ENCODE results near the gene KDM4F.

KDM4F gene

DNA sequence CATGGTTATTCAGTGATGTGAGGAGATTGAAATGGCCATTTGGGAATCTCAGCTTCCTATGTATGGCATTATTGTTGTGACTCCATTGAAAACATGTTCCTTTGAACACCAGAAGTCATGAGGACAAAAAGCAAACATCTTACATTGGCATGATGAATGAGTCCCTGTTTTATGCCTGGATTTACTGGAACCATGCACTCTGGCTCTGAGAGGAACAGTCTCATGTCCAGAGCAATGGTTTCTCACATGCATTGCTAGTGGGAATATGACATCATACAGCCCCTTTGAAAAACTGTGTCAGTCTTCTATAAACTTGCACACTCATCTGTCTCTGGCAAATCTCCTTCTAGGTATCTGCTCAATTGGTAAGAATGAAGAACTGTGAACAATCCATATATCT lies 3.4 kb upstream of the KDM4F start:
- Mint-ChIP-seq H3K27me3 (peaks cover 34% of the 10 kb centered on the region), H3K4me1 (ENCODE audit: low read depth) (no peaks in the 10 kb centered on the region), H3K4me3 (no peak overlapping the region), H3K36me3 (peaks cover 2% of the 10 kb centered on the region), H3K27ac (no peak overlapping the region), H3K9me3 (ENCODE audit: low read depth) (no peaks in the 10 kb centered on the region)

- no peak overlapping the region for H3K27ac Mint-ChIP-seq
- H3K4me1 Mint-ChIP-seq (ENCODE audit: low read depth), result no peaks in the 10 kb centered on the region
- peaks cover 30% of the 10 kb centered on the region for H3K27me3 Mint-ChIP-seq
- H3K9me3 Mint-ChIP-seq (ENCODE audit: low read depth), result no peaks in the 10 kb centered on the region
- no peak overlapping the region for H3K4me3 Mint-ChIP-seq
- H3K36me3 Mint-ChIP-seq, result no peaks in the 10 kb centered on the region
Observed at GRCh38 chr11:95050595-95051202, 1.5 kb downstream of the KDM4F start.

- Mint-ChIP-seq H3K9me3 (ENCODE audit: low read depth) (no peaks in the 10 kb centered on the region), H3K36me3 (no peaks in the 10 kb centered on the region), H3K27ac (no peak overlapping the region), H3K4me1 (ENCODE audit: low read depth) (no peaks in the 10 kb centered on the region), H3K4me3 (no peak overlapping the region), H3K27me3 (peaks cover 23% of the 10 kb centered on the region)
Observed at GRCh38 chr11:95054356-95054755, 5.1 kb downstream of the KDM4F start.

DNA sequence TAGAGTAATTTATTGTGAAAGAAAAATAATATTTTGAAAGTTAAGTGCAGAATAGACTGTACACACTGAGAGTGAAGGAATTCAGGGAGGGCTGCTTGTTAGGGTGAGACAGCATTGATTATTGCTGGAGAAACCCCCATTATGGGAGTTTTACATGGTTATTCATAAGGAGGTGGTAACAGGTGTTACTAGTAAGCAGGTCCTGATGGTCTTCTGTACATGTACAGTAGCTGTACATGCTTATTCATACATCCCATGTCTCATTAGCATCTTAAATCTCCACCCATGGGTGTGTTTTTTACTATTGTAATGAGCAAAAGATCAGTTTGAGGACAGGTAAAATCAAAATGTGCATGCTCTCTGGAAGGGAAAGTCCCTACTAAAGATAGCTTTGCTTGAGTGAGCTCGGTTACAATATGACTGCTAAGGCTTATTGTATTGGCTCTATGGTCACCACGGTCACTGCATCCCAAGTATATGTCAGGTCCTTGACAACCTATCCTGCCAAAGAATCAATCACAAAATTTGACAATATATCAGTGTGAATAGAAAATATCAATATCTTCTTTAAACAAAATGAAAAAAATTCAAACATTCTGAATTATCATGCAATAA lies 6.2 kb downstream of the KDM4F start:
- Mint-ChIP-seq H3K27ac (no peak overlapping the region), H3K4me1 (ENCODE audit: low read depth) (no peaks in the 10 kb centered on the region), H3K9me3 (ENCODE audit: low read depth) (no peaks in the 10 kb centered on the region), H3K36me3 (no peaks in the 10 kb centered on the region), H3K4me3 (no peak overlapping the region), H3K27me3 (peaks cover 24% of the 10 kb centered on the region)

DNA sequence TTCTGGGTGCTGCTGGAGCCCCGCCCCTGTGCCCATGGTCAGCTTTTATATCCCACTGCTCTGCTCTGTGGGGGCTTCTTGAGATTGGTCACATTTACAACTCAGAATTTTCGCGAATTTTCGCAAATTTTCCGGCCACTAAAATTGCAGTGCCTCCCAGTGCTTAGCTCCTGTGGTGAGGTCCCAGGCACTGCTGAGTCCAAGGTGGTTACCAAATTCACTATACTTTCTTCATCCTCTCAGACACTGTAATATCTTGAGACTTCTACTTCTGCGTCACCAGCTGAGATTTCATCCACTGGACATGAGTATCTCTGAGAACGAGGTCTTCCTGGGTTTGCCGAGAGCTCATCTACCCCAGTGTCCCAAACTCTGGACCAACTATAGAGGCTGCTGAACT lies 8.7 kb downstream of the KDM4F start:
- Mint-ChIP-seq H3K4me1 (ENCODE audit: low read depth) (no peaks in the 10 kb centered on the region), H3K4me3 (no peak overlapping the region), H3K27me3 (peaks cover 17% of the 10 kb centered on the region), H3K27ac (no peak overlapping the region), H3K9me3 (ENCODE audit: low read depth) (no peaks in the 10 kb centered on the region), H3K36me3 (no peaks in the 10 kb centered on the region)

DNA sequence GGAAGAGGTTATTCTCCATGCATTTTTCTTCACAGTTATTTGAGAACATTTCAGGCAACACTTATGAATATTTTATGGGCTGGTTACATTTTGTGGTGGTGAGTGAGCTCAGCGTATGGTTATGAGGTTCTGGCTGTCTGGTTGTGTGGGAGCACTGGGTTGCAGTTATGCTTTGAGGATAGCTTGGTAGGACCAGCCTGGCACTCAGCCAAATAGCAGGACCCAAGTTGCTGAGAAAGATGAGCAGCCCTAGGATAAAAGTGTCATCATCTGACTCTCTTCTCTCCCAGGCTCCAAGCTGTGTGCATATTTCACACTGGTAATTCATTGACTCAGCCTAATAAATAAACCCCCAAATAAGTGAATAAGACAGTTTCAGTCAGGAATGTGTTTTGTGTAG lies 9.4 kb downstream of the KDM4F start:
- no peaks in the 10 kb centered on the region for H3K9me3 Mint-ChIP-seq (ENCODE audit: low read depth)
- peaks cover 12% of the 10 kb centered on the region for H3K27me3 Mint-ChIP-seq
- no peak overlapping the region for H3K27ac Mint-ChIP-seq
- no peak overlapping the region for H3K4me3 Mint-ChIP-seq
- H3K36me3 Mint-ChIP-seq, result no peaks in the 10 kb centered on the region
- no peaks in the 10 kb centered on the region for H3K4me1 Mint-ChIP-seq (ENCODE audit: low read depth)

GRCh38 chr11:95059046-95059445 lies 9.8 kb downstream of the KDM4F start:
- H3K4me3 Mint-ChIP-seq, result no peak overlapping the region
- H3K36me3 Mint-ChIP-seq, result no peaks in the 10 kb centered on the region
- H3K9me3 Mint-ChIP-seq (ENCODE audit: low read depth), result no peaks in the 10 kb centered on the region
- H3K27ac Mint-ChIP-seq, result no peak overlapping the region
- no peaks in the 10 kb centered on the region for H3K4me1 Mint-ChIP-seq (ENCODE audit: low read depth)
- peaks cover 8% of the 10 kb centered on the region for H3K27me3 Mint-ChIP-seq

- H3K36me3 Mint-ChIP-seq, result peaks cover 2% of the 10 kb centered on the region
- H3K4me1 Mint-ChIP-seq (ENCODE audit: low read depth), result peaks cover 13% of the 10 kb centered on the region
- no peaks in the 10 kb centered on the region for H3K27me3 Mint-ChIP-seq
- no peaks in the 10 kb centered on the region for H3K9me3 Mint-ChIP-seq (ENCODE audit: low read depth)
- no peak overlapping the region for H3K4me3 Mint-ChIP-seq
- H3K27ac Mint-ChIP-seq, result no peak overlapping the region
Observed at GRCh38 chr11:95065336-95065735, 16.1 kb downstream of the KDM4F start.

DNA sequence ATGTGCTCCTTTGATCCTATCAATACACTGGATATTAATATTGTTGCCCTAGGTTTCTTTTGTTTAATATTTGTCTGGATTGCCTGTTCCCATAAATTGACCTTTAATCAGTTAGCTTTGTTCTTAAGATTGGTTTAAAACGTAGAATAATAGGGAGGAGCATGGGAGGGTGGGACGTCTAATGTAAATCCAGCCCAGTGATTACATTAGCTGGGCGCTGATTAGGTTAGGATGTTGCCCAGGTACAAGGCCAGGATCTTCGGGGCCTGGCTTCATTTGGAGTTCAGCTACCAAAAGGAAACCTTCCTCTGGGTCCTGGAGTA lies 17.5 kb downstream of the KDM4F start, which contains the start of gene SRSF8:
Gene SRSF8, plus strand, starts transcription at position 204 of the 323 bp plus-strand sequence. CDS start 308 bp downstream, outside the sequence.
- no peaks in the 10 kb centered on the region for H3K27me3 Mint-ChIP-seq
- peak within 1 kb of the TSS; percentile 98 for H3K27ac Mint-ChIP-seq

GRCh38 chr11:95067039-95067840 lies 18.0 kb downstream of the KDM4F start:
- Mint-ChIP-seq H3K9me3 (ENCODE audit: low read depth) (no peaks in the 10 kb centered on the region), H3K36me3 (peaks cover 2% of the 10 kb centered on the region), H3K27ac (peak overlapping the region; percentile 98), H3K4me1 (ENCODE audit: low read depth) (peaks cover 27% of the 10 kb centered on the region), H3K27me3 (no peaks in the 10 kb centered on the region), H3K4me3 (peak overlapping the region; percentile 98)

More for the DNA sequence above, 17.5 kb downstream of the KDM4F start, which contains the start of gene SRSF8:
- H3K4me1 Mint-ChIP-seq (ENCODE audit: low read depth), result peaks cover 26% of the 10 kb centered on the region
- H3K36me3 Mint-ChIP-seq, result peaks cover 2% of the 10 kb centered on the region
- H3K9me3 Mint-ChIP-seq (ENCODE audit: low read depth), result no peaks in the 10 kb centered on the region
- H3K4me3 Mint-ChIP-seq, result peak within 1 kb of the TSS; percentile 98

DNA sequence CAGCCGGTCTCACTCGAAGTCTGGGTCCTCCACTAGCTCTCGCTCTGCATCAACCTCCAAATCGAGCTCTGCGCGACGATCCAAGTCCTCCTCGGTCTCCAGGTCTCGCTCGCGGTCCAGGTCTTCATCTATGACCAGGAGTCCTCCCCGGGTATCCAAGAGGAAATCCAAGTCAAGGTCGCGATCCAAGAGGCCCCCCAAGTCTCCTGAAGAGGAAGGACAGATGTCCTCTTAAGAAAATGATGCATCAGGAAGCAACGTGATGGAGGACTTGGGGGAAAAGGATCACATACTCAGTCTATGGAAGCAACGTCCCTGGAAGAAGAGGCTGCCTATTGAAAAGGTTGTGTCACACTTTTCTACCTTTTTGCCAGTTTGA lies 18.6 kb downstream of the KDM4F start:
- Mint-ChIP-seq H3K9me3 (ENCODE audit: low read depth) (no peaks in the 10 kb centered on the region), H3K4me1 (ENCODE audit: low read depth) (peaks cover 31% of the 10 kb centered on the region), H3K4me3 (peak overlapping the region; percentile 98), H3K27me3 (no peaks in the 10 kb centered on the region), H3K27ac (peak overlapping the region; percentile 98), H3K36me3 (peaks cover 5% of the 10 kb centered on the region)

GRCh38 chr11:95068549-95068948 lies 19.3 kb downstream of the KDM4F start:
- H3K4me1 Mint-ChIP-seq (ENCODE audit: low read depth), result peaks cover 34% of the 10 kb centered on the region
- peak overlapping the region; percentile 98 for H3K27ac Mint-ChIP-seq
- H3K4me3 Mint-ChIP-seq, result peak overlapping the region; percentile 98
- H3K36me3 Mint-ChIP-seq, result peaks cover 9% of the 10 kb centered on the region
- no peaks in the 10 kb centered on the region for H3K9me3 Mint-ChIP-seq (ENCODE audit: low read depth)
- H3K27me3 Mint-ChIP-seq, result no peaks in the 10 kb centered on the region

- Mint-ChIP-seq H3K4me3 (peak overlapping the region; percentile 48), H3K9me3 (ENCODE audit: low read depth) (no peaks in the 10 kb centered on the region), H3K36me3 (peaks cover 9% of the 10 kb centered on the region), H3K4me1 (ENCODE audit: low read depth) (peaks cover 34% of the 10 kb centered on the region), H3K27ac (no peak overlapping the region), H3K27me3 (no peaks in the 10 kb centered on the region)
Observed at GRCh38 chr11:95070471-95070870, 21.2 kb downstream of the KDM4F start.

- H3K27ac Mint-ChIP-seq, result peak overlapping the region; percentile 61
- no peaks in the 10 kb centered on the region for H3K27me3 Mint-ChIP-seq
- H3K9me3 Mint-ChIP-seq (ENCODE audit: low read depth), result no peaks in the 10 kb centered on the region
- peaks cover 28% of the 10 kb centered on the region for H3K4me1 Mint-ChIP-seq (ENCODE audit: low read depth)
- peaks cover 9% of the 10 kb centered on the region for H3K36me3 Mint-ChIP-seq
- no peak overlapping the region for H3K4me3 Mint-ChIP-seq
Observed at GRCh38 chr11:95072948-95073347, 23.7 kb downstream of the KDM4F start.

- H3K36me3 Mint-ChIP-seq, result peaks cover 7% of the 10 kb centered on the region
- H3K27me3 Mint-ChIP-seq, result no peaks in the 10 kb centered on the region
- H3K4me1 Mint-ChIP-seq (ENCODE audit: low read depth), result peaks cover 22% of the 10 kb centered on the region
- no peaks in the 10 kb centered on the region for H3K9me3 Mint-ChIP-seq (ENCODE audit: low read depth)
- no peak overlapping the region for H3K27ac Mint-ChIP-seq
- no peak overlapping the region for H3K4me3 Mint-ChIP-seq
Observed at GRCh38 chr11:95074792-95075563, 25.8 kb downstream of the KDM4F start.

Measured in activated naive CD8-positive, alpha-beta T cell (primary cell).